Superior temporal gyrus (tissue), 1 donor: ENCODE data around the gene GNB1.

Source experiments
- DNase-seq: peaks from one replicate; pipeline ENCODE4 v3.0.0-alpha.2; 2016; ENCODE audit errors: extremely low spot score

GNB1 gene

DNA sequence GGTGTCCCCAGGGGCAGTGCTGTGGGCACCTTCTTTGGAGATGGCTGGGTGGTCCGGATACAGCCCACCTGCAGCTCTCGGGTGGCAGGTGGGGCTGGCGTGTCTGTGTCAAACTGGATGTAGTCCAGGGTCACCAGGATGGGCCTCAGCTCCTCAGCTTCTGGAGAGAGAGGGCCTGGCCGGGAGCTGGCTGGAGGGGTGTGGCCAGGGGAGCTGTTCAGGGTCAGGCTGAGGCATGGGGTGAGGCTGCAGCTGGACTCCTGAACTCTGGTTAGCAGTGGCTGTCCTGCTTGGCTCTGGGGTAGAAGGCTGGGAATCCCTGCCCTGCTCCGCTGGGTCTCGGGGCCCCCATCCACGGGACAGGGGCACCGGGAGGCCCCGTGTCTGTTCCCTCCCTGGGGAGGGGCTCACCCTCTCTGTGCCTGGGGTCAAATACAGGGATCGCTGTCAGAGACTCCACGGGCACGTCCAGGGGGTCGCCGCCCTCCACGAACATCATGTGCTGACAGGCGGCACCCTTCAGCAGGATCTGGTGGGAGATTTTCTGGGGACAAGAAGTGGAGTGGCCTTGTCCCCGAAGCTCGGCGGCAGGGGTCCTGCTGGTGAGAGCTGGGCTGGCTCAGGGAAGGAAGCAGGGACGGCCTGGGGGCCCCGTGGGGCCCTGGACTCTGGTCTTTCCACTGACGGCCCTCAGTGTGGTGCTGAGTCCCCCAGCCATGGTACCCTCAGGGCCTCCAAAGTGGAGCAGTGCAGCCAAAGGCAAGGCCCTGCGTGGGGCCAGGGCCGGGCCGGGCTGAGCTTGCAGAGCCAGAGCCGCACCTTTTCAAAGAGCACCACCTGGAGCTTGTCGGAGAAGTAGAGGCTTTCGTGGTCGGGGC is 32.3 kb upstream of the GNB1 start:
- no peak for DNase-seq

DNA sequence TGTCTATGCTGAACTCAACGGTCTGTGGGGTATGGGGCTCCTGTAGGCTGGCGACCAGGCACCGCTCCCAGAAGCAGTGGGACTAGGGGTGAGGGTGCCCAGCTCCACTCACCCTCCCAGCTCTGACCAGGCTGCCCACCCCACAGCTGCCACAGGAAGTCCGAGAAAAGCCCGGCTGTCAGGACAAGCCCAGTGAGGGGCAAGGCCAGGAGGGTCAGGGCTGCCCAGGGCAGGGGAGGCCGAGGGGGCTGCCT is 31.7 kb upstream of the GNB1 start:
- no peak for DNase-seq

DNA sequence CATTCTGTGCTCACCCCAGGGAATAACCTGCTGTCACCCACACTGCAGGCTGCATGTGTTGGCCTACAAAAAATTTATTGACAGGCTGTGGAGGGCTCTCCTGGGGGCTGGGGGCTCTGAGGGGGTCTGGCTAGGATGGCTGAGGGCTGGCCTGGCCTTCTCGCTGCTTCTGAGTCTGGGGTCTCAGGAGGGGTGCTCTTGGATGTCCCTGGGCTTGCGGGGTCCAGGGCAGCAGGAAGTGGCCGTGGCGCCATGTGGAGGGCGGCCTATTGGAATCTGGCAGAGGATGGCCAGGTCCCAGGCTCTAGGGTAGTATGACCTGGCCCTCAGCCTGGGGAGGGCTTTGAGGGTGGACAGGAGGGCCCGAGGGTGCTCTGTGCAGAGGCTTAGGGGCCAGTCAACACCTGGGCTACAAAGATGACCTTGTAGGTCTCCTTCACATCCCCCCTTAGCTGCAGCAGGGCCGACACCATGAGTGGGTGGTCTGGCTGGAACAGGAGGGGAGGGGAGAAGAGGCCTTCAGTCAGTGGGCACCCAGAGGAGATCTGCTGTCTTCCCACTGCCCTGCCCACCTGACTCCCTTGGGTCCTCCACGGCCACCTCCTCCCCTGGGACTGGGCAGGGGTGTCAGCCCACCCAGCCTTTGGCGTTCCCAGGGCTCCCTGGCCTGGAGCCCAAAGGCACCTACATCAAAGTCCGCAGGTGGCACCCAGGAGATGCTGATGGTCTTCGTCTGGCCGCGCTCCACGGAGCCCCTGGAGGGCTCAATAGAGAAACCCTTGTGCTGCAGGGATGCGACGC is 31.2 kb upstream of the GNB1 start:
- DNase-seq: no peak

DNA sequence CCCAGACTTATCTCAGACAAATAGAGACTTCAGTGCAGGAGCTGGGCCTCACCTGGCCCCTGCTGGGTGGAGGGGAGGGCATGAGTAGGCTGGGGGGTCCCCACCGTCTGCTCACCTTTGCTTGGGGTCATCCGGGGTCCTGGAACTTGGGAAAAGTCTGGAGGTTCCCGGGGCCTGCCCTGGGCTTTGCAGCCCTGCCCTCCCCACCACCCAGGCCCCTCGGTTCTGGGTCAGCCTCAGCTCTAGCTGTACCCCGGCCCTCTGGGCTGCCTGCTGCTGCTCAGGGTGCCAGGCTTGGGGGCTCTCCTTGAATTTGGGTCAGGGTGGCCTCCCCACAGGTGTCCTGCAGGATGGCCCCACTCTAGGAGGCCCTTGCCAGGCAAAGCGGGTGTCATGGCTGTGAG is 30.6 kb upstream of the GNB1 start:
- DNase-seq: no peak

DNA sequence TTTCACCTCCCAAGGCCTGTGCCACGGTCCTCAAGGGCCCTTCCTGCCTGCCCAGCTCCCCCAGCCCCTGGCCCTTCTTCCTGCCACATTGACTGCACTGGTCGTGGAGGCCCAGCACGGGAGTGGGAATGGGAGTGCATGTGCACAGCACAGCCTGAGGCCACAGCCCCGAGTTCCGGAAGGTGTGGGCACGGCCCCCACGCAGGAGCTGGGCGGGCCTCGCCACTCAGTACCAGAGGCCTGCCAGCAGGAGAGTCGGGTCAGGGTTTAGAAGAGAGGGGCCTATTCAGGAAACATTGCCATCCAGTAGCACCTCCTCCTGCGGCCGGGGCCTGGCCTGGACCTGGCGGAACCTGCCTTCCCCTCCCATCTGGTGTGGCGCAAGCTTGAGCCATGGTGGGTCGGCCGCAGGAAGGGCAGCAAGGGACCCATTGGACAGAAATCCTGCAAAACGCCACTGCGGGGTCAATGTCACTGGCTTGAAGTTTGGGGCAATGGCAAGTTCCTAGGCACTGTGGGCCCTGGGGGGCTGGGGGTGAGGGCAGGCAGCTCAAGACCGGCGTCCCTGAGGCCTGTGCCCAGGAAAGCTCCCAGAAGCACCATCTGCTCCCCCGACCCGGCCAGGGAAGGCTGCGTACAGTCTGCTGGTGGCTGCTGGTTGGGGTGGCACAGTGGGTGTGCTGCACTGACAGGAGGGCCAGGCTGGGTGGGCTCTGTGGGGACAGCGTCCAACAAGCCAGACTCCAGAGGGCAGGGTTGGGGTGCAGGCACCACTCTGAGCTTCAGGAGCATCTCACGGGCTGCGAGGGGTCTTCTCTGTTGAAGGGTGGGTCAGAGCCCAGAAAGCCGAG is 29.9 kb upstream of the GNB1 start:
- DNase-seq: no peak

DNA sequence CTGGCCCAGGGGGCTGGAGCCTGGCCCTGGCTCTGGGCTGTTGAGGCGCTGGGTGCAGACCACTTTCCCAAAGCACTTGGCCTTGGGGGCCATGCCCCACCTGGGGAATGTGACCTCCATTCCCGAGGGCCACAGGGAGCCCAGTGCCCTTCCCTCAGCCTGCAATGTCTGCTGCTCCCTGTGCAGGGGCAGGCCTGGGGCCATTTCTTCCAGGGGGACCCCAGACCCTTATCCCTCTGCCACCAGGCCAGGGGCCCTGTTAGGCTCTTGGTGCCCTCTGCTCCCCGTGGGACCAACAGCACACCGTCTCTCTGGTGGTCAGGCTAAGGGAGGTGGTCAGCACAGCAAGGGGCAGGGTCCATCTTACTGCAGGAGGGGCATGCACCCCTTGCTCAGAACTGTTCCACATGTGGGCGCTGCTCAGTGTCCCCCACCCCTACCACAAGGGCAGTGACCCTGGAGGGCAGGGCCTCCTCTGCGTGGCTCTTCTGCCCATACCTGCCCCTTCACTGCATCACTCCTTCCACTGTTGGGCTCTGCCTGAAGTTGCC is 29.2 kb upstream of the GNB1 start:
- DNase-seq: no peak

DNA sequence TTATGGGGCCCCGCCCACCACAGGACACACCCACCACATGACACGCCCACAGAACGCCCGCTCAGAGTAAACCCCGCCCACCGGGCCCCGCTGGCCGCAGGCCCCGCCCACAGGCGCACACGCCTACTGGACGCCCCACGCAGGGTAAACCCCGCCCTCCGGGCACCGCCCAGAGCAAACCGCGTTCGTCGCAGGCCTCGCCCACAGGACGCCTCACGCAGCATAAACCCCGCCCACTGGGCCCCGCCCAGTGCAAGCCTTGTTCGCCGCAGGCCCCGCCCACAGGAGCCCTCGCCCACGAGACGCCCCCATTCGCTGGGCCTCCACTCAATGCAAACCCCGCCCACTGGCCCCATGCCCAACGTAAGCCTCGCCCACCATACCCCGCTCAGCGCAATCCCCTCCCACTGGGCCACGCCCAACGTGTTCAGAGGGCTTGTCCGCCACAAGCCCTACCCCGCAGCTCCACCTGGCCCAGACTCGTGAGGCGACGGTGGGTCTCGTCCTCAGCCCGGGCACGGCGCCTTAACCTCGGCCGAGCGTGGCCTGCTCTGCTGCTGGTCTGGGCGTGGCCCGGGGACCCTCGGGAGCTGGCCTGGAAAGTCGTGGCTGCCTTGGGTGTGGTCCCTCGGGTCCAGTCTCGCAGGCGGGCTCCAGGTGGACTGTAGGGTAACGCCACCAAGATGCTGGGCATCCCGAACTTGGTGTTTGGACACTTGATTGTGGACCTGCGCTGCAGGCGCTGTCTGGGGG is 28.6 kb upstream of the GNB1 start:
- peak; percentile 81 for DNase-seq

DNA sequence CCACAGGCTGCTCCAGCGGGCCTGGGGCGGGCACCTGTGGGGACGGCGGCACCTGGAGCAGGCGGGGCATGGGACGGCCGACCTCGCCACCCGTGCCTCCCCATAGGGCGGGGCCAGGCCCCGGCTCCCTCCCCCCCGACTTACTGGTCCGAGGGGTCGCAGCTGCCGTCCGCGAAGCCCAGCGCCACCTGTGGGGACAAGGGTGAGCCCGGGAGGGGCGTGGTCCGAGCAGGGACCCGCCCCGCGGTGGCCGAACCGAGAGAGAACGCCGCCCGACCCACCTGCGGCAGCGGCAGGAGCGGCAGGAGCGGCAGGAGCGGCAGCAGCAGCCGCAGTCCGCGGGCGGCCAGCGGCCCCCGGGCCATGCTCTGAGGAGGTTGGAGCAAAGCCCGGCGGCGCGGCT is 28.0 kb upstream of the GNB1 start, which contains the start of gene TMEM52:
Gene TMEM52, minus strand, starts transcription at position 379 of the 403 bp plus-strand sequence. Its CDS starts 14 bp downstream, at position 365.
- DNase-seq: no peak

DNA sequence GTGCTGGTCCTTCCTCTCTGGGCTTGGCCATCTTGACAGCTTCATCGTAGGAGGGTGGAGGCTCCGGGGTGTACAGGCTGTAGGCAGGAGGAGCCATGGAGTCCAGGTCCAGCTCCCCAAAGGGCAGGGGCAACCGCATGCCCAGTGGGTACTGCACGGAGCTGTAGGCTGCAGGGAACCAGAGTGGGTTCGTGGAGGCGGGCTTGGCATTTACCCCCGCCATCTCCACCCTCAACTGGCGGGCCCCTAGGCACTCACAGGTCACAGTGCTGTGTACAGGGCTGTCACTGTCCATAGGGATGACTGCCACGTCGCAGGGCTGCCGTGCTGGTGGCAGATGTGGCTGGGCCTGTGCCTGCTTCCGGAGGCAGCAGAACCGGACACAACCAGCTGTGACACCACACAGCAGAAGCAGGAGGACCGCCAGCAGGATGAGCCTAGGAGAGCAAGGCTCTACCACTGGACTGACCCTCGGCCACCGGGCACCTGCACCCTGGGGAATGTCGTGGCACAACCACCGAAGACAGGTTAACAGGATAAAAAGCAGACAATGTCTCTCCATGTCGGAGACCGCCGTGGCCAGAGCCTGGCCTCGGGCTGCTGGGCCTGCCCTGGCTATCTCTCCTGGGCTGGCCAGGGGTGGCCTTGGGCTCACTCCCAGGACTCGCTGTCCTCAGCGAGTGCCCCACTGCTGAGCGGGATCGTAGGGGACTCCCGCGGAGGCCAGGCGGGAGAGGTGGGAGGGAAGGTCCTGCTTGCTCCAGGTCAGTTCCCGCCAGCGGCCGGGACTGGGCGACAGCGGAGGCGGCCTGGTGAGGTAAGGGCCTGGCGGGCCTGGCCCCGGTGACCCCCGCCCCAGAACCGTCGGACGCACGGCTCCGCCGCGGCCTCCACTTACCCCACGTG is 27.4 kb upstream of the GNB1 start:
- DNase-seq: no peak

DNA sequence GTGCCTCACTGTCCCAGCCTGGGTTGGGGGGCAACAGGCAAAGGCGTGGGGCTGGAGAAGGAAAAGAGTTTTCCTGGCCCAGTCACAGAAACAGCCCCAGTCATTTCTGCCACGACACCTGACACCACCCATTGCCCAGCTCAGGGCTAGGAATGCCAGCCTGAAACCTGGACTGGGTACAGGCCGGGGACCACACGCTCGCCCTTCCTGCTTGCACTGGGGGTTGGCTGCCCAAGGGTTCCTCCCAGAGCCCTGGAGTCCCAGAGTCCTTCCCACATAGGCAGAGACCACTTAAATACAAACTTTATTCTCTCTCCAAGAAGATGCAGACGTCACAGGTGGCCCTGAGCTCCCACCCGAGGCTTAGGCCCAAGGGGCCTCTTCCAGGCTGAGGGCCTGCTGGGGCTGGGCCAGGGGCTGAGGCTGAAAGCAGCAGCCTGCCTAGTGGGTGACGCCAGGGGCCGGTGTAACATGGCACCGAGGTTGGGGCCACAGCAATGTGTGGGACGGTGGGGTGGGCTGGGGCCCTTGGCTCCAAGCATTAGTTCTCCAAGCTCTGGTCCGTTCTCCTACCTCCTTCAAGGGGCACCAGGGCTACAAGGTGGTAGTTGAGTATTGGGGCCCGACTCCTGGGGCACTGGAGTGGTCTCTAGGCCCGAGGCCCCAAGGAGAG is 26.6 kb upstream of the GNB1 start:
- no peak for DNase-seq

DNA sequence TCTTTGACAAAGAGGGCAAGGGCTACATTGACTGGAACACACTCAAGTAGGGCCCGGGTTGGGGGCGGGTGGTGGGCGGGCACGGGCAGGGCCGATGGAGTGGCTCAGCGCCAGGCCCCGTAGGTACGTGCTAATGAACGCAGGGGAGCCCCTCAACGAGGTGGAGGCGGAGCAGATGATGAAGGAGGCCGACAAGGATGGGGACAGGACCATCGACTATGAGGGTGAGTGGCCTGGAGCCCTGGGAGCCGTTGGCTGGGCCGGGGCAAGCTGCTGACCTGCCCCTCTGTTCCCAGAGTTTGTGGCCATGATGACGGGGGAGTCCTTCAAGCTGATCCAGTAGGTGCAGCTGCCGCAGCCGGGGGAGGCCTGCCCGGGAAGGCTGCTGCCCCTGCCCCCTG is 26.0 kb upstream of the GNB1 start:
- no peak for DNase-seq

DNA sequence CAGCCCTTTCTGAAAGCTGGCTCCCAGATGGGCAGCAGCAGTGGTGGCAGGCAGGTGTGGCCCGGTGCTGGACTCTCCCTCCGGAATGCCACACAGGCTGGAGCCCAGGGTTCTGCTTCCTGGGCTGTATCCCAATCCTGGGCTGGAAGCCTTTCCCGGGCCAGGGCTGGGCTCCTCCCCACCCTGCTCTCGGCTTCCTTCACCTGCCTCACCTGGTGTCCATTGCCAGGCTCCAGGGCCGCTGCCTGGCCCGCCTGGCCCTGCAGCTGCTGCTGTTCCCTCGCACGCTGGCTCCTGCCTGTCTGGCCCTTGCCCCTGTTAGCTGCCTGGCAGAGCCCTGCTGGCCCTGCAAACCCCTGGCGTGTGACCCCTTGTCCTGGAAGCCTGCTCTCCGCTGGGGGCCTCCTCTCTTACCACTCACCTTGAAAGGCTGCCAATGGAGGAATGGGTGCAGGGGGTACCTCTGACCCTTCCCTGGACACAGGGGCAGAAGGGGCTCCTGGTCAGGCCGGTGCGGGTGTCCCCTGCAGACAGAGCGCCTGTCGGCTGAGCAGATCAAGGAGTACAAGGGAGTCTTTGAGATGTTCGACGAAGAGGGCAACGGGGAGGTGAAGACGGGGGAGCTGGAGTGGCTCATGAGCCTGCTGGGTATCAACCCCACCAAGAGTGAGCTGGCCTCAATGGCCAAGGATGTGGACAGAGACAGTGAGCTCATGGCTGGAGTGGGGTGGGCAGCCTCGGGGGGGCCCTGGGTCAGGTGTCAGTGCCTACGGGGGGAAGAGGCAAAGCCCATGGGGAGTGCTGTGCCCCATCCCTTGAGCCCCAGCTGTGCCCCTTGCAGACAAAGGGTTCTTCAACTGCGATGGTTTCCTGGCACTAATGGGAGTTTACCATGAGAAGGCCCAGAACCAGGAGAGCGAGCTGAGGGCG is 25.3 kb upstream of the GNB1 start:
- DNase-seq: no peak

DNA sequence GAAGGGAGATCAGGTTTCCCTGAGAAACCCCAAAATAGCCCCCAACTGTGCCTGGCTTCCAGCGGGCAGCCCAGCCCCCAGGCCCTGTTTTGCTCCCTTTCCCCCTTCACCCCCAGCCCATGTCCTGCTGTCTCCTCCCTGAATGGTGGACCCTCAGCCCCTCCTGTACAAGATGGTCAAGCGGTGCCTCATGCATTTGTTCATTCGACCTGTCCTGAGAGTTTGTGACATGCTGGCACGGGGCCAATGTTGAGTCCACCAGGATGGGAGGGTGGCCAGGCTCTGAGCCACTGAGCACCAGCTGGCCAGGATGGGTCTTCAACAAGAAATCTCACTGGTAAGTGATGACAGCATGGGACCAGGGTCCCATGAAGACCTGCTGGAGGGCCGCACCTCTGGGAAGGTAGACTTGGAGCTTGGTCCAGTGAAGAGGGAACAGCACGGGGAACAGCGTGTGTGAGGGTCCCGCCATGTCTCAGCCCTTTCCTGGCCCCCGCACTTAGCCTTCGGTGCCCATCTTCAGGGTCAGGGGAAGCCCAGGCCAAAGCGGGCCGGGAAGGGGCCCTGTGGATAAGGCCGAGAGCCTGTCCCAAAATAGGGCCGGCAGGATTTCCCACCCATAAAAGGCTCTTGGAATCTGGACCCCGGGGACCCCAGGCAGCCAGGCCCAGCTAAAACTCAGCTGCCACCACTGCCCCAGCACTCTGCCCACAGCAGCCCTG is 24.2 kb upstream of the GNB1 start, which contains the start of gene CALML6:
Gene CALML6, plus strand, starts transcription at position 290 of the 722 bp plus-strand sequence. Its CDS starts 21 bp downstream, at position 311.
- no peak for DNase-seq

DNA sequence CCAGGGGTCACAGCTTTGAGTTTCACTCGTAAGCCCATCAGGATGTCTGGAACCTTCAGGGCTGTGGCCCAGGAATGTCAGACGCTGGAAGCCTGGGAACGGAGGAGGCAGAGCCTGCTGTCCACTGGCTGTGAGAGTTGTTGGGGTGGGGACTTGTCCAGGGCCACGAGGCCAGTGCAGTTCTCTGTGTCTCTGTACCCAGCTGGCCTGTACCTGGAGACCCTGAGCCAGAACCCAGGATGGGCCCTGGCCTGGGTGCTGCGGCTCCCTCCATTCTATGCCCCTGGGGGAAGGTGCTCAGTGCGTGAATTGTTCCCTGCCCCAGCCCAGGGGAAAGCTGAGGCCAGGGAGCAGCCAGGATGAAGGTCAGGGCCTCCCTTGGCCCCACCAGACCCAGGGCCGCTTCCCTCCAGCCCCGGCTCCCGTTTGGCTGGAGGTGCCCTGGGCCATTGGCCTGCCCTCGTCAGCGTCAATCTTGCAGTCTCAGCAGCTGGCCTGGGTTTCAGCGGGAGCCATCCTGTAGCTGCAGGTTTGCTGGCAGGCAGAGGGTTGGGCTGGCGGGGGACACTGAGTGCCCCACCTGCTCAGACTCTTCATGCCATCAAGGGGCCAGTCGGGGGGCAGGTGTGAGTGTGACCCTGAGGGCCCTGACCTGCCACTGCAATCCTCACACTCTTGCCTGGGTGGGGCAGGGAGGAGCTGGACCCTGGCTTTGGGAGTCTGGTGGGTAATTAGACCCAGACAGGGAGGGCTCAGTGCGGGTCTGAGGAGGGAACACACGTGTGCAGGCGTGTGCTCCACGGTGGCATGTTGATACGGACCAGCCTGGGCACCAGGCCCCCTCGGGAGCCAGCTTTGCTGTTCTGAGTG is 23.4 kb upstream of the GNB1 start:
- DNase-seq: no peak

DNA sequence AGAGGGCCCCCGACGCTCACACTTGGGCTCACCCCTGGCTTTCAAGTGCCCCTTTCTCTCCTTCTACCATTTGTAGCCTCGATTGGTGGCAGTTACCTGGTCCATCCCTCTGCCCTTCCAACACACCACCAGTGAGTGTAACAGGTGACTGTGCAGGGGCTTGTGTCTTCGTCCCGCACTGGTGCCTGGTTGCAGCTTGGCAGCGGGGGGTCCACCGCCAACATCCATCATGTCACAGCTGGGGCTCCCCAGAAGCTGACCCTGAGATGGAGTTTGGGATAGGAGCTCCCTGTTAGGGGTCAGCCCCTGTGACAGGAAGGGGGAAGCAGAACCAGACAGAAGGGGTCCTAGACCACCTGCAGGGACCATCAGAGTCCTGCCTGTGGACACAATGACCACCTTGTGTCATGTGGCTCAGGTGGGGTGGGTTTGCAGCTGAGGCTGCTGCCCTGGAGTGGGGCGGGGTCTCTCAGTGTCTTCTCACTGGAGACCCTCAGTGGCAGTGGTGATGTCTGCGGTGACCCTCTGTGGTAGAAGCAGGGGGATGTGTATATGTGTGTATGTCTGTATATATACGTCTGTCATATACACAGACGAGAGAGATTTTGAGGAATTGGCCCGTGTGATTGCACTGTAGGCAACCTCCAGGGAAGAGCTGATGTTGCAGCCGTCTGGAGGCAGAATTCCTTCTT is 20.6 kb upstream of the GNB1 start:
- no peak for DNase-seq
